HPDE6-E6E7 (cell line): ENCODE results near the gene DDX31.
"Not testable (repeated sequence)": the region's sequence is repeated elsewhere in the genome, so short reads cannot be mapped to it uniquely, and the experiment has no call there.

Experiments
- DNase-seq: peaks from one replicate; pipeline ENCODE4 v3.0.0; 2011; ENCODE audit warnings: missing footprints; ENCODE audit errors: extremely low spot score

The DDX31 gene

GRCh38 chr9:132579427-132579798, 90.4 kb downstream of the DDX31 start:
- DNase-seq: no peak

DNA sequence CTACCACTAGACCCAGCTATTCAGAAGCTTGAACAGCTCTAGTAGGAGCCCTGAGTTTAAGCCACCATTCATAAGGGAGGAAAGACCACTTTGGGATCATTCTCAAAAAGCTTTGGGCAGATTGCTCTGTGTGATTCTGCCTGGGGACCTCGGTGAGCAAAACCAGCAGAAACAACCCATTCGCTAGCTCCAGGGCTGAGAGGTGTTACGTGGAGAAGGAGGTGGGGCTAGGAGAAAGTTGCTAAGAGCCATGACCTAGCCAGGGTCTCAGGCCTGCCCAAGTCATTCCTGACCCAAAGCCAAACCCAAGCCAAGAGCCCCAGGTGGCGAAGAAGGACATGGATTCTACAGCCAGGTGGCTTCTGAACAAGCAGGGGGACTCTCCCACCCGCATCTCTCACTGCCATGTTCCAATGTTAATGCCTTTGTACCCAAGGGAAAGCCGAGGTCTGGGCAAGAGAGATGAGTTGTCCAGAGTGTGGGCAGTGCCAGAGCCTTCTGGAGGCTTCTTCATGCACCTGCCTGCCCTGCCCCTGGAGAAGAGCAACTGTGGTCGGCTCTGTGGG, 91.3 kb downstream of the DDX31 start:
- DNase-seq: no peak

DNA sequence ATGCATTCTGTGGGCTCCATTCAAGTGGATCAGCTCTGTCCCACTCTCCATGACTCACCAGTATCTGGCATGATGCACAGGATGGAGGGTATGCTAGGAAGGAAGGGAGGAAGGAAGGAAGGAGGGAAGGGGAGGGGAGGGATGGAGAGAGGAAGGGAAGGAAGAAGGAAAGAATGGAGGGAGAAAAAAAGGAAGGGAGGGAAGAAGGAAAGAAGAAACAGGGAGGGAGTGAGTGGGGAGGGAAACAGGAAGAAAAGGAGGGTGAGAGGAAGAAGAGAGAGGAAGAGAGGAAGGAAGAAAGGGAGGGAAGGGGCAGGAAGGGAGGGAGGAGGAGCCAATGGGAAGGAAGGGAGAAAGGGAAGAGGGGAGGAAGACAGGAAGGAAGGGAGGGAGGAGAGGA, 92.7 kb downstream of the DDX31 start:
- no peak for DNase-seq

- DNase-seq: no peak
Measured at GRCh38 chr9:132575811-132576210, 94.0 kb downstream of the DDX31 start.

- DNase-seq: peak; percentile 72
Measured at GRCh38 chr9:132575005-132575609, 94.7 kb downstream of the DDX31 start.

DNA sequence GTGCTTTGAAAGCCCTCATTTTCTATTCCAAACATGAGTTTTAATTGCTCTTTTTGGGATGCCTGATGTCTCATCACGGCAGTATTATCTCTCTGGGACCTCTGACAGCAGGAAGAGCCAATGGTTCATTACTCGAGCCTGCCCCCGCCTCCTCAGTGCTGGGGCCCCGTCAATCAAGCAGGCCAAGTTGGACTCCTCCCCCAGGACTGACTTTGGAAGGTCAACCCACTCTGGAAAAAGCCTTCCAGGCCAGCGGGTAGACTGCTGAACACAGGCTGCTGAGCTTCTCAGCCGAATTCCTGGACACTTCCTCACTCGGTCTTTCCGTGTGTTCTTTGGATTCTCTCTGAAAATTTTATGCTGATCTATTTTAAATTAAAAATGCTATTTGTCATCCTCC, 96.9 kb downstream of the DDX31 start:
- DNase-seq: no peak

GRCh38 chr9:132571806-132572600, 97.8 kb downstream of the DDX31 start:
- DNase-seq: no peak

DNA sequence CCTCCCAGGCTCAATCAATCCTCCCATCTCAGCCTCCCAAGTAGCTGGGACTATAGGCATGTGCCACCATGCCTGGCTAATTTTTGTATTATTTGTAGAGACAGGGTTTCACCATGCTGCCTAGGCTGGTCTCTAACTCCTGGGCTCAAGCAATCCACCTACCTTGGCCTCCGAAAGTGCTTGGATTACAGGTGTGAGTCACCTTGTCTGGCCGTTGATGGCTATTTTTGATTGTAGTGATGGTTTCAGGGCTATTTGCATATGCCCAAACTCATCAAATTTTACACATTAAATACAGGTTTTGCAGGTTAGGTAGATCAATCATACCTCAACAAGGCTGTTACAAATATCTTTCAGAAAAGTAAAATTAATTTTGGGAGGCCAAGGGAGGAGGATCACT, 101.0 kb downstream of the DDX31 start:
- DNase-seq: not testable (repeated sequence)

GRCh38 chr9:132564526-132564925, 105.3 kb downstream of the DDX31 start:
- no peak for DNase-seq

DNA sequence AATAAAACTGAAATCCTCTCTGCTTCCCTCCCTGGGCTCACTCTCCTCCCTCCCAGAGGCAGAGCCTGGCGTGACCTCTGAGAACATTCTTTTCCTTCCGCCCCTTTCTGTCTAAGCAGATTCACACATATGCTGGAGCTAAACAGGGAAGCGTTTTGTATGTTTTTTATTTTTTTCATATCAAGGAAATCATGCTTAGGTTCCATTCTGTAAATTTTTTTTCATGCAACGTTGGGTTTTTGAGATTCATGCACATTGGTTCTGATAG, 107.5 kb downstream of the DDX31 start:
- DNase-seq: no peak

DNA sequence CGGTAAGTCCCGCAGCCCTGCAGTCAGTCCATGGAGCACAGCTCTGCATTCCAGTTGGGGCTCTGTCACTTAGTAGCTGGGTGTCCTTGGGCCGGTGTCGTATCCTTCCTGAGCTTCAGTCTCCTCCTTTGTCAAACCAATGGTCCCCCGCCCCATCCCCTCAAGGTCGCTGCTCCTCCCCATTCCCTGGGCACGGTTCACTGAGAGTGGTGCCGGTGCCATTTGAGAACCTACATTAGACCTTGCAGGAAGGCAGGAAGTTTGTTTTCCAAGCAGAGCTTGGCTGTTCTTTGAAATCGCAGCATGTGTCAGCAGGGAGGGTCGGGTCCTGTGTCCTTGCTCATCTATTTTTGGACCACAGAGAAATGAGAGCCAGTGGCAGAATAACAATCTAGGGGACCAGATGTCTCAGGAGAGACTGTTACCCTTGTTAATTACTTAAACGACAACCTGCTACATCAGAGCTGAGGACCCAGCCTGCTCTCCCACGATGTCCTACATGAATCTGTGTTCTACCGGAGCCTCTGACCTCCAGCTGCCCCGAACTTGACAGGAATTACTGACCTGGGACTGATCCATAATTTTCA, 109.1 kb downstream of the DDX31 start:
- no peak for DNase-seq

GRCh38 chr9:132559711-132560110, 110.1 kb downstream of the DDX31 start:
- no peak for DNase-seq

DNA sequence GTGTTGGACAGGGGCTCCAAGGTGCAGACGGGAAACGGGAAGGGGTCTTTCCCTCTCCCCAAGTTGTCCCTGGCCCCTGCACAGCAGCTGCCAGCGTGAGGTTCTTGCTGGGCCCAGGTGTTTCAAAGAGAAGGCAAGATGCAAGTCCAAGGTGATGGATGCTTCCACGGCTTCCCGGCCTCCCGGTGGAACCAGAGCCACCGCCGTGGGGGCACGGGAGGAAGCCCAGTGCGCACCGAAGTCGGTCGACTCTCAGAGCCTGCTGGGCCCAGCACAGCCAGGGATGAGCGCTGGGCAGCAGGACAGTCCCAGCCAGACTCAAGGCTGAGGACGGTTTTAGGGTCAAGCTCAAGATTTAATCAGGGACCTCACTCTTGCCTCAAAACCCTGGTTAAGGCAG, 112.6 kb downstream of the DDX31 start:
- no peak for DNase-seq

DNA sequence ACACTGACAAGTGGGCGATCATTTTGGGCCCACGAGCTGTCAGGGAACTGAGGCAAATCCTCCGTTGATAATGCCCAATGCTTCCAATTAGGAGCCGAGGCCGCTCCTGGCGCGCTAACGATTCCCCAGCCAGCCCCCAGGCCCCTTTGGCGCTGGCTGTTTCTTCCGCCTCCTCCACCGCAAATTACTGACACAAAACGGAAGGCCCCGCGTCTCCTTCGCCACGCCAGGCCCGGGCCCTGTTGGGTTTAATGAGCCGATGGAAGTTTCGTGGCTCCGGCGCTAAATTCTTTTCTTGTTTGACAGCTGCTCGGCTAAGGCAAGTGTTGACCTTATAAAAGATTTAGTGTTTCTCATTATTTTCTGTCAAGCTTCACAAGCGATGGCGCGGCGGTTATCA, 113.1 kb downstream of the DDX31 start:
- DNase-seq: no peak

DNA sequence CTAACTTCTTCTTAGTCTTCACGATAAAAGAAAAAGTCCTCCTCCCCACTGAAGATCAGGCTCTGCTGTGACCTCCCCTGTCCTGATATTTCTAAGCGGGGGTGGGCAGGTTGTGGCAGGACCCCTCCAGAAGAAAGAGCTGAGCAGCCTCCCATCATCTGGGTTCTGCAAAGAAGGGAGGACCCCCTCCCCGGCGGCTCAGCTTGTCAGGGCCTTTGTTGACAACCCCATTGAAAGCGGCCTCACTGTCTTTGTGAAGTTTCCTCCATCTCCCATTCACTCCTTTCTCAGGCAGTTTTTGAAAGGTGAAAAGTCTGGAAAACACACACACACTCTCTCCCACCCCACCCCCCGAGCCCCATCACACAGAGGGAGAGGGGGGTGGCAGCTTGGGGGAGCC, 113.5 kb downstream of the DDX31 start:
- DNase-seq: no peak

DNA sequence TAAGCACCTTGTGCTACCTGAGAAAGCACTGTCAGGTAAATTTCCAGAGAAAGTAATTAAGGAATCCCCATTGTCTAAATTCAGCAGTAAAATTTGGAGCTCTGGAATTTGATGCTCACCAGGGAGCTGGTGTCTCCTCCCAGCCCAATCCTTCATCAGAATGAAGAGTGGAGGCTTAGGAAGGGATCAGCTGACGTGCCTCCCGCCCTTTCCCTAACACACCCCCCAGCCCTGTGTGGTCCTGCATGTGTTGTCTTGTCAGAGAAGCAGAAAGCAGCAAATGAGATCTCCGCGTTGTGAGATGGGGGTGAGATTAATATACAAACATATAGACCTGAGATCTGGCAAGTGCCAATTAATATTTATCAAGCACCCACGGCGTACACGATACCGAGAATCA, 114.3 kb downstream of the DDX31 start:
- DNase-seq: no peak

DNA sequence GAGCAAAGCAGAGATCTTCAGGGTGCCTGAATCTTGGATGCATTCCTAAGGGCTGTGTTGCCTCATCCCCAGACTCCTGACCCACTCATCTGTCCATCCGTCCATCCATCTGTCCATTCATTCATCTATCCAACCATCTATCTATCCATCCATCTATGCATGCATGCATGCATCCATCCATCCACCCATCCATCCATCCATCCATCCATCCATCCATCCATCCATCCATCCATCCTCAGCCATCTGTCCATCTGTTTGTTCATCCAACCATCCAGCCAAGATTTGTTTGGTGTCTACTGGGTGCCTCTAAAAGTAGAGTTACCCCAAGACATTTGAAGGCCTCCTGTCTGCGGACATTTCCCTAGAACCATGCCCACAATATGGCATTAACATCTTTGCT, 115.0 kb downstream of the DDX31 start:
- no peak for DNase-seq

- no peak for DNase-seq
Measured at GRCh38 chr9:132552041-132552440, 117.7 kb downstream of the DDX31 start.

DNA sequence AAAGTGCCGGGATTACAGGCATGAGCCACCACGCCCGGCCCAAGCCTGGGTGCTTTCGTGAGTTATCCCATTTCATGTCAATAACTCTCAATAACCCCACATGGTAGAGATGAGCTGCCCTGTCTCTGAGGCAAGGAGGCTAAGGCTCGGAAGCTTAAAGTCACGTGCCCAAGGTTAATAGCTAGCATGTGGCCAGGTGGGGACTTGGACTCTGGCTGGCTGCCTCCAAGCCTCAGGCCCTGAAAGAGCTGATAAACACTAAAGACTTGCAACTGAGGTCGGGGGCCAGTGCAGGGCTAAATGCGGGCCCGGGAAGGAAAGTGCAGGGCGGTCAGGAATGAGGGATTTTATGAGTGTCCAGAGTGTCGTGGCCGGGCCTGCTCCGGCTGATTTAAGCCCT, 118.2 kb downstream of the DDX31 start:
- no peak for DNase-seq

GRCh38 chr9:132548751-132549640, 120.8 kb downstream of the DDX31 start:
- DNase-seq: no peak

DNA sequence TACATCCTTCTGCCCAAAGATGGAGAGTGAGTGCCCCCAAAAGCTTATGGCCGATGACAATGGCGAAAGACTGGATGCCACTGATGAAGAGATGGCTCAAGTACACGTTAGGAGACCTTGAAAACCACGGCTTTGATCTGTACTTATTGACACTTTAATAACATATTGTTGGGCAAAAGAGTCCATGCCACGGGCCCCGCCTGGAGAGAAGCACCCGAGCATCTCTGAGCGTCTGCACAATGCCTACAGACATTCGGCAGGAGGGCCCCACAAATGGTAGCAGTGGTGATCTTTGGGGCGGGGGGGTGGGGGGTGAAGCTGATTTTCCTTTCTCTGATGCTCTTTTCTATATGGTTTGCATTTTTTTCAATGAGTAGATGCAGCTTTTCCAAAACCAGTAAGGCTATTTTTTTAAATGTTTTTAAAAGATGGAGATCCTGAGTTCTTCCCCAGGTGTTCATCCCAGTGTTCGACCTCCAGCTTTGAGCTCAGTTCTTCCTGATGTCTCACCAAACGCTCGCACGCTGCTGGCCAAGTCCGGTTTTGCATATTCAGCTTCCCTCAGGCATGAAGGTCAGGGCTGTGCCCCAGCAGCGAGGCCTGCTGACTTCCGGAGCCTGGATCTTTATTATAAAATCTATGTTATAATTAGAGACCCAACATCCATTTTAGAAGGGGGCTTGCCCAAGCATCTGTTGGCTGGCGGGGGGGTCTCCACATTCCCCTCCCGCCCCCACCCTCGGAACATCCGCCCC, 121.6 kb downstream of the DDX31 start:
- no peak for DNase-seq
